ENCODE measurements around the gene FOXA3.

FOXA3 gene

DNA sequence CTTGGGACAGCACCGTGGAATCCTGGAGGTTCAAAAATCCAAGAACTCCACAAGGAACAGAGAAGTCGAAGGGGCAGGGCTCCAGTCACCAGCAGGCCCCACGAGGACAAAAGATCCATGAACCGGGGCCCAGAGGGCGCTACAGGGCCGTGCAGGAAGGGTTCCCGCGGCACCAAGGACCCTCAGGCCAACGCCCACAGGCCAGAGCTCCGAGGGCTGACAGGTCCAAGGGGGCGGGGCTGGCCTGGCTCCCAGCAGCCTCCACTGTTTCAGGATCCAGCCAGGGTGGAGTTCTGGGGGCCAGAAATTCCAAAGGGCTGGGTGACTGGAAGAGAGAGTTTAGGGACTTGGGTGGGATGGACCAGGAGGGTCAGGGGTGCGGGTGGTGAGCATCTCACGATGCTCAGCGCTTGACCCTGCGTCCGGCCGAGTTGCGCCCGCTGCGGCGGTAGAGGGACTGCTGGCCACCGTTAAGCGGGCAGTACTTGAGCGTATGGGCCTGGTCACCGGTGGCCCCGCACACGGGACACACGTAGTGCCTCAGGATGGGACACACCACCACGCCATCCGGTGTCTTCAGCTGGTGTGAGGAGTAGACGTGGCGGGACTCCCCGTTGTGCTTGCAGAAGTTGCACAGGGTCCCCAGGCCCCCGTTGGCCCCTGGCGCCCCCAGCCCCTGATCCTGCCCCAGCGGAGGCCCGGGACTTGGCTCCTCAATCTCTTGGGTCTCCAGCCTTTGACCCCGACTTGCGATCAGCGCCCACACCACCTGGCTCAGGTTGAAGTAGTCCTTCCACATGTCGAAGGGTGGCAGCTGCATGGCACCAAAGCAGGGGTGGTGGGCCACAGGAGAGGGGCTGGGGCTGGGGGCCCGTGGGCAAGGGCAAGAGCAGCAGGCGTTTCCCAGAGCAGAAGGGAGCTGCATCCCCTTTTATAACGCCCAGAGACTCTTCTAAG is 50.0 kb downstream of the FOXA3 start, which contains the start of gene NANOS2:
NANOS2 (minus strand) TSS at position 905 of the 957 bp plus-strand sequence; CDS start at position 820, 85 bp downstream.
- no peaks in the 10 kb centered on the region for H3K27me3 ChIP-seq (ENCODE audit: low read depth, low read length)
- no peaks in the 10 kb centered on the region for H3K9me3 ChIP-seq (ENCODE audit: control insufficient read depth in 1 of 2, low read length in 2 of 2)
- no peaks in the 10 kb centered on the region for H3K4me1 ChIP-seq (ENCODE audit: control insufficient read depth in 1 of 2, insufficient read depth in 2 of 2, low read length in 2 of 2)
- H3K36me3 ChIP-seq (ENCODE audit: control insufficient read depth in 1 of 2, insufficient read depth in 2 of 2, low read length in 2 of 2): no peaks in the 10 kb centered on the region
- no peak within 1 kb of the TSS for H3K27ac ChIP-seq (ENCODE audit: low read length)
- no peak within 1 kb of the TSS for H3K4me3 ChIP-seq (ENCODE audit: low read depth in 1 of 2, low read length in 2 of 2)

DNA sequence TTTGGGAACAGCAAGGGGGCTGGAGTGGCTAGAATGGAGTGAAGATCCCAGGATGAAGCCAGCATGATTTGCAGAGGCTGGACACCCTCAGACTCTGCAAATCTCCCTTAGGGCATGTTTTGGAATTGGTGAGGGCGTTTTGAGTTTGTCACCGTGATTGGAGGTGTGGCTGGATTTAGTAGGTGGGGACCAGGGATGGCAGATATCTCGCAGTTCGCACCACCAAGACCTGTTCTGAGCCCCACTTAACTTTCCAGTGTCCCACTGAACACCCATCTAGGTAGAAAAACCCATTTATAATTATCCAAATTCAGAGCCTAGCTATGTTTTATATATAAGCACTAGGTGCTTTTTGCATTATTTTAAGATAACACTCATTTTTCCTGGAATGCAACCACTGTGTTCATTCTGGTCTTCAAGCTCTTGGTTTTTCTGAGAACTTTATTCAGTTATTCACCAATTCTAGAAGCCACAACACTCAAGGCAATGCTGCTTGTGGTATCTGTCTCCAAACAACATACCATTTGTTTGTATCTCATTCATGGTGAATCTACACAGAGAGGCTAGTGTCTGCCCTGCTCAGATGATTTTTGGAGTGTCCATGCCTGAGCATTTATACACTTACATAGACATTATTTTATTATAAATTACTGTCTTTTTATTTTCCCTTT is 53.4 kb downstream of the FOXA3 start:
- Histone ChIP-seq H3K36me3 (ENCODE audit: control insufficient read depth in 1 of 2, insufficient read depth in 2 of 2, low read length in 2 of 2) (no peaks in the 10 kb centered on the region), H3K4me3 (ENCODE audit: low read depth in 1 of 2, low read length in 2 of 2) (no peak overlapping the region), H3K9me3 (ENCODE audit: control insufficient read depth in 1 of 2, low read length in 2 of 2) (no peaks in the 10 kb centered on the region), H3K4me1 (ENCODE audit: control insufficient read depth in 1 of 2, insufficient read depth in 2 of 2, low read length in 2 of 2) (no peaks in the 10 kb centered on the region), H3K27me3 (ENCODE audit: low read depth, low read length) (no peaks in the 10 kb centered on the region), H3K27ac (ENCODE audit: low read length) (no peak overlapping the region)

DNA sequence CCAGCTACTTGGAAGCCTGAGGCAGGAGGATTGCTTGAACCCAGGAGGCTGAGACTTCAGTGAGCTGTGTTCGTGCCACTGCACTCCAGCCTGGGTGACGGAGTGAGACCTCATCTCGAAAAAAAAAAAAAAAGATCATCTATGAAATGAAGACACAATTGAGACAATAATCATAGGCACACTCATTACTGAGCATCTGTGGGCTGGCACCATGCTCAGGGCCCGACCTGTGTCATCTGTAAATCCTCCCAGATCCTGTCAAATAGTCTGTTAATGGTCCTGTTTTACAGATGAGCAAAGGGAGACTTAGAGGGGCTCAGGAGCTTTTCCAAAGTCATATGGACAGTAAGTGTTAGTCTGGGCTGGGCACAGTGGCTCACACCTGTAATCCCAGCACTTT is 54.6 kb downstream of the FOXA3 start:
- Histone ChIP-seq H3K27me3 (ENCODE audit: low read depth, low read length) (no peaks in the 10 kb centered on the region), H3K4me3 (ENCODE audit: low read depth in 1 of 2, low read length in 2 of 2) (no peak overlapping the region), H3K27ac (ENCODE audit: low read length) (no peak overlapping the region), H3K4me1 (ENCODE audit: control insufficient read depth in 1 of 2, insufficient read depth in 2 of 2, low read length in 2 of 2) (no peaks in the 10 kb centered on the region), H3K9me3 (ENCODE audit: control insufficient read depth in 1 of 2, low read length in 2 of 2) (no peaks in the 10 kb centered on the region), H3K36me3 (ENCODE audit: control insufficient read depth in 1 of 2, insufficient read depth in 2 of 2, low read length in 2 of 2) (no peaks in the 10 kb centered on the region)

DNA sequence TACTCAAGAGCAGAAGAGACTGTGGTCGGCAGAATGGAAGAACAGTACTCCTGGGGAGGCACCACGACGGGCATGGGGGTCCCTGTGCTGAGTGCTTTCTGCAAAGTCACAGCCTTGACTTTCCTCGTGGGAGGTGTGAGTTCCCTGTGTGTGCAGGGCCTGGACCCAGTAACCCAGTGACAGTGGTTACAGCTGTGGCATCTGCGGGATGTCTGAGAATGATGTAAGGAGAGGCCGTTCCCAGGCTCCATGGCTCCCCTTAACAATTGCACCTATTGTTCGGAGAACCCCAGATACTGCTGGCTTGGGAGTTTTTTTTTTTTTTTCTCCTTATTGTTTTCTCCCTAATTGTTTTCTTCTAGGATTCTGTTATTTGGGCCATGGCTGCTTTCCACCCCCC is 55.6 kb downstream of the FOXA3 start:
- no peaks in the 10 kb centered on the region for H3K36me3 ChIP-seq (ENCODE audit: control insufficient read depth in 1 of 2, insufficient read depth in 2 of 2, low read length in 2 of 2)
- no peaks in the 10 kb centered on the region for H3K27me3 ChIP-seq (ENCODE audit: low read depth, low read length)
- H3K4me3 ChIP-seq (ENCODE audit: low read depth in 1 of 2, low read length in 2 of 2): no peak overlapping the region
- H3K9me3 ChIP-seq (ENCODE audit: control insufficient read depth in 1 of 2, low read length in 2 of 2): no peaks in the 10 kb centered on the region
- H3K27ac ChIP-seq (ENCODE audit: low read length): no peak overlapping the region
- no peaks in the 10 kb centered on the region for H3K4me1 ChIP-seq (ENCODE audit: control insufficient read depth in 1 of 2, insufficient read depth in 2 of 2, low read length in 2 of 2)

DNA sequence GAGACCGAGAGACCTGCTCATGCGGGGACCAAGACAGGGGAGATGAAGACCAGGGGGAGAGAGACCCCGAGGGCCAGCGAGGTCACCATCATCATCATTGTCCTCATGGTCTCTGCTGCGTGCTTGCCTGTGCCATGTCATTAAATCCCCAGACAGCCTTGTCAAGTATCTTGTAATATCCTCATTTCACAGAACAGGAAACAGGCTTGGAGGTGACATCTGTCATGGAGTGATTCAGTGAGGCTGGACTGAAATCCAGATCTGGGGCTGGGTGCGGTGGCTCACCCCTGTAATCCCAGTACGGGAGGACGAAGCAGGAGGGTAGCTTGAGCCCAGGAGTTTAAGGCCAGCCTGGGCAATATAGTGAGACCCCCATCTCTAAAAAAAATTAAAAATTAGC is 56.3 kb downstream of the FOXA3 start:
- Histone ChIP-seq H3K36me3 (ENCODE audit: control insufficient read depth in 1 of 2, insufficient read depth in 2 of 2, low read length in 2 of 2) (no peaks in the 10 kb centered on the region), H3K4me1 (ENCODE audit: control insufficient read depth in 1 of 2, insufficient read depth in 2 of 2, low read length in 2 of 2) (no peaks in the 10 kb centered on the region), H3K9me3 (ENCODE audit: control insufficient read depth in 1 of 2, low read length in 2 of 2) (no peaks in the 10 kb centered on the region), H3K27ac (ENCODE audit: low read length) (no peak overlapping the region), H3K4me3 (ENCODE audit: low read depth in 1 of 2, low read length in 2 of 2) (no peak overlapping the region), H3K27me3 (ENCODE audit: low read depth, low read length) (no peaks in the 10 kb centered on the region)

DNA sequence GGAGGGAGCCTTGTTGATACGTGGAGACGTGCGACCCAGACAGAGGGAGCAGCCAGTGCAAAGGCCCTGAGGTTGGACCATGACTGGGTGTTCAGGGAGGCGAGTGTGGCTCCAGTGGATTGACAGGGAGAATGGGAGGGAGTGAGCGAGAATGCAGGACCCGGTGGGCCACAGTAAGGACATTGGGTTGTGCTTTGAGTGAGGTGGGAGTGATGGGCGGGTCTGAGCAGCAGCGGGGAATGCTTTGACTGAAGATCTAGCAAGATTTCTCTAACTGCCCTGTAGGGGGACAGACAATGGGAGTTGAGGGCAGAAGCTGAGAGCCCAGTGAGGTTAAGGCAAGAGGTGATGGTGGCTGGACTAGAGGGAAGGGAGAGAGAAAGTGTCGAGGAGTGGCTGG is 58.2 kb downstream of the FOXA3 start:
- Histone ChIP-seq H3K9me3 (ENCODE audit: control insufficient read depth in 1 of 2, low read length in 2 of 2) (no peaks in the 10 kb centered on the region), H3K36me3 (ENCODE audit: control insufficient read depth in 1 of 2, insufficient read depth in 2 of 2, low read length in 2 of 2) (no peaks in the 10 kb centered on the region), H3K27me3 (ENCODE audit: low read depth, low read length) (no peaks in the 10 kb centered on the region), H3K4me1 (ENCODE audit: control insufficient read depth in 1 of 2, insufficient read depth in 2 of 2, low read length in 2 of 2) (no peaks in the 10 kb centered on the region), H3K4me3 (ENCODE audit: low read depth in 1 of 2, low read length in 2 of 2) (no peak overlapping the region), H3K27ac (ENCODE audit: low read length) (no peak overlapping the region)
